Stimulated activated CD8-positive, alpha-beta memory T cell treated with anti-CD3 and anti-CD28 coated beads, Interleukin-15, amount 100 ng/mL, for 1 hour (primary cell): ENCODE data around the gene CSGALNACT2.

Experiments
- DNase-seq: peaks from one replicate; pipeline ENCODE4 v3.0.0-alpha.2; 2020; ENCODE audit warnings: low read depth

Gene CSGALNACT2

DNA sequence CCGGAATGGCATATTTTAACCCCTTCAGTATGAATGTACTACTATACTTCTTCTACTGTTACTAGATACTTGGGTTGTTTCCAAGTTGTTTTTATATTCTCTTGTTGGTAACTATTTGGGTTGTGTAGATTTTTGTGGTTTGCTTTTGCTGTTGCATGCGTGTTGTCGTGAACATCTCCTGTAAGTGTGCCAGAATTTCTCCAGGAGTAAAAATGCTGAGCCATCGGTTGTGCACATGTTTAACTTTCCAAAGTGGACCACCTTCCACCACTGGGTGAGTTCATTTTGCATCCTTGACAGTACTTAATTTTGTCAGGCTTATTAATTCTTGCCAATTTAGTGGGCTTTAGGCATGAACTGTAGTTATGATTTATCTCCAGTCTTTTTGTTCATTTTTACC, 47.9 kb downstream of the CSGALNACT2 start:
- DNase-seq: no peak

DNA sequence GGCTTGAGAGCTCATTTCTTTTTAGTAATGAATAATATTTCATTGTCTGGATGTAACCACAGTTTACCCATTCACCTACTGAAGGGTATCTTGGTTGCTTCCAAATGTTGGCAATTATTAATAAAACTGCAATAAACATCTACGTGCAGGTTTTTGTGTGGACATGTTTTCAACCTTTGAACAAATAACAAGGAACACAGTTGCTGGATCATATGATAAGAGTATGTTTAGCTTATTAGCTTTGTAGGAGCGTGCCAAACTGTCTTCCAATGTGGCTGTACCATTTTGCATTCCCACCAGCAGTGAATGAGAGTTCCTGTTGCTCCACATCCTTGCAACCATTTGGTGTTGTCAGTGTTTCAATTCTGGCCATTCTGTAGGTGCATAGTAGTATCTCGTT, 49.0 kb downstream of the CSGALNACT2 start:
- DNase-seq: no peak

DNA sequence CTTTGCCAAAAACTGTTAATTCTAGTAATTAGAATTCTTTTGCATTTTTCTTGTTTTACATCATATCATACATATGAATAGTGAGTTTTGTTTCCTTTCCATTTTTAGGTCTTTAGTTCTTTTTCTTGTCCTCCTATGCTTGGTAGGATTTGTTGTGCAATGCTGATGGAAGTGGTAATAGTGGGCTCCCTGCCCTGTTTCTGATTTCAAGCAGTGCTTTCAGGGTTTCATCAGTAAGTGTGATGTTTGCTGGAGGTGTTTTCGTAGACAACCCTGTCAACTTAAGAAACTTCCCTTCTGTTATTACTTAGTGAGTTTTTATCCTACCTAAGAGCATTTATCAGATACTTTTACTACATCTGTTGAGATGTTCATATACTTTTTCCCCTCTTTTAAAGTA, 50.5 kb downstream of the CSGALNACT2 start:
- no peak for DNase-seq

GRCh38 chr10:43190289-43190688, 52.0 kb downstream of the CSGALNACT2 start:
- no peak for DNase-seq

DNA sequence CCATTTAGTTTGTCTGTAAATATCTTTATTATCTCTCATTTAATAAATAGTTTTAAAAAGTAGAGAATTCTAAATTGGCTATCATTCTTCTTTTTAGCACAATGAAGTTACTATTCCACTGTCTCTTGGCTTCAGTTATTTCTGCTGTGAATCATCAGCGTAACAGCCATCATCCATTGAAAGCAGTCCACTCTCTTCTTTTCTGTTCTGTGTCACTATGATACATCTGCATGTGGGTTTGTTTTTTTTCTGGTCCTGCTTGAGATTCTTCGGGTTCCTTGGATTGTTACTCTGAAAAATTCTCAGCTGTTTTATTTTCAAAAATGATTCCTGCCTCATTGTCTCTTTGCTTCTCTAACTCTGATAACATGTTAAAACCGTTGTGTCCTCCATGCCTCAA, 52.5 kb downstream of the CSGALNACT2 start:
- DNase-seq: no peak

DNA sequence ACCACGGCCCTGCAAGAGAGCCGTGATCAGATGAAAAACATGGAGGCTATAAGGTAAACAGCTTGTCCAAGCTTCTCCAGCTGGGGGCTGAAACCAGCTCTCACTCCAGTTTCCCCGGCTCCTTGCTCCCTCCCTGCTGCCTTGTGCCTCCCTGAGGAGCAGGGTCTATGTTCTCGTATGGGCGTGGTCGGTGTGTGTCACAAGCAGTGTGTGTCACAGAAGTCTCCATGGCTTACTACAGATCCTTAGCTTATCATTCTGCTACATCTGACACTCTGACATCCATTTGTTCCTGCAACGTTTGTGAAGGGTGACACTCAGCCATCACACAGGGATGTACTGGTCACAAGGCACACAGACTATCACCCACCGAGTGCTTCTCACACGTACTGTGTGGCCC, 54.6 kb downstream of the CSGALNACT2 start:
- no peak for DNase-seq

DNA sequence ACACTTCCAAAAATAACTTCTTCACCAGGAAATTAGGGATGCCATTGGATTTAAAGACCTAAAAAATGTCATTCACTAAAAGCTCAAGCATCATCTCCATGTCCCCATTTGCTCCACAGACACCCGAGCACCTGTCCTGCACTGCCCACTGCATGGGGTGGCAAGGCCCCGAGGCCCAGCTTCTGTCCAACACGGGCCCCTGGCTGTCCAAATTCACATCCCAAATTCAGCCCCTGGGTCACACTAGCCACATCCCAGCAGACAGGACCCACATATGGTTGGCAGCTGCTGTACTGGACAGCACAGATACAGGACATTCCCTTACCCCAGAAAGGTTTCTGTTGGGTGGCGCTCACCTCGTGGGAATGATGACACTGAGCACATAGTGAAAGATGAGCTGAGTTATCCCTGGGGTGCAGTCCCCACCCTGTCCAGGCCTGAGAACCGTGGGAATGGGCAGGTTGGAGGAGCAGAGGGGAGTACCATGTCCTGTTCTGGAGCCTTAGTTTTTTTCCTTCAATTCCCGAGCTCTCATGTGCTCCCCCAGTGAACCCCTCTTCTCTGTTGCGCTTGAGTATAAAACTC, 55.3 kb downstream of the CSGALNACT2 start:
- DNase-seq: no peak

DNA sequence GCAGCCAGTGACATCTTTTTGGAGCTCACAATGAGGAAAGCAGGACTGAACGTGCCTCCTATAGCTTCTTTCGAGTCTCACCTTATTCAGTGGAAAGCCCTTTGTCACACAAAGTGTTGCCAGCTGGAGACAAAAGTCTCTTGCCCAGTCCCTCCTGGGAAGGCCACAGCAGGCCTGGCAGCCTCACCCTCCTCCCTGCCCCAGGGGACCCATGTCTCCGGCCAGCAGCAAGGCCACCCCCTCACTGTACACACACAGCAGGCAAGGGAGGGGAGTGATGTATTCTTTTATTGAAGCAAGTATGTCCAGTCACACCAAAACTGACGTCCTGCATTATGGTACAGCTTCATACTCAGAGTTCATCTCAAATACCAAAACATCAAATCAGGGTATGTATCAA, 56.0 kb downstream of the CSGALNACT2 start:
- no peak for DNase-seq

GRCh38 chr10:43194859-43195258, 56.6 kb downstream of the CSGALNACT2 start:
- no peak for DNase-seq

- no peak for DNase-seq
These were observed 57.3 kb downstream of the CSGALNACT2 start for GRCh38 chr10:43195557-43195956.

GRCh38 chr10:43196131-43196980, 58.1 kb downstream of the CSGALNACT2 start:
- no peak for DNase-seq

DNA sequence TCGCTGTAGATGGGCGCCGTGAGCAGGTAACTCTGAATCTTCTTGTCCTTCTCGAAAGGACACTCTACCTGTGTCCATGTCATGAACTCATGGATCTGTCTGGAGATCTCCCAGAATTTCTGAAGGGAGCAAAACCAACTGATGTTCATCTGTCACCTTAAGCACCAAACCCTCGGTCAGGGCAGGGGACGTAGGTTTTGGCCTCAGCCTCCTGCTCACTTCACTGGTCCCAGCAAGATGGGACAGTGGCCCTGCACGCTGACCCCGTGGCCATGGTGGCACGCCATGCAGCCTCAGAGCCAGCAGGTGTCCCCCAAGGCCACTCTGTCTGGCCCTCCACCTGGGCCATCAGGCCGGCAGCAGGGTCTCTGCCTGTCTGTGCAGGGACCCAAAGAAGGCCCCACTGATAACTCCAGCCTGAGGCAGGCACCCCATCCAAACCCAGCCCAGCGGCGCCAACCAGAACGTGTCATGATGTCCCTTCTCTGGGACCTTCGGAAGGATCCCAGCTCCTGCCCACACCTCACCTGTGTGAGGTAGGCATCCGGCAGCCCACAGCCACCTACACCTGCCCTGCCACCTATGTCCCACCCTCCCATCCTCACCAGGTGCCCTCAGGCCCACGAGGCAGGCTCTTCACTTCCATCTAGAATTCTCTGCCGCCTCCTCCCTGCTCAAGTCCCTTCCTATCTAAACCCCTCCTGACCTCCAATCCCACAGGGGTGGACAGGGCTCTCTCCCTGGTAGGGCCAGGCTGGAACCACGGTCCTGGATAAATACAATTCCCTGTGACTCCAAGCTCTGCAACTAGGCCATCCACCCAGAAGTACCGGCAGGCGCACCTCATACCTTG, 59.0 kb downstream of the CSGALNACT2 start:
- DNase-seq: no peak

- DNase-seq: no peak
These were observed 59.8 kb downstream of the CSGALNACT2 start for GRCh38 chr10:43197834-43198681.

DNA sequence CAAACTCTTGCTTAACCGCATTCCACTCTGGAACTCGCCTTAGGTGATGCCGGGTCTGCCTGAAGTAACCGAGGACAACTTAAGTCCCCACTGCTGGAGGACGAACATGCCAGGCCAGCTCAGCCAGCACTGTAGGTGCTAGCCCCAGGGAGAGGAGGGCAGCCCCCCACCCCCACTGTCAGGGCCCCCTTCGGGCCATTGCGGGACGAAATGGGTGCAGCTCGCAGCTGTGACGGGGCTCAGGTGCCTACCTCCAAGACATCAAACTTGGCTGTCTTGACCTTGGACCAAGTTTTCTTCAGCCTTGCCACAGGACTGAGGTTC, 60.4 kb downstream of the CSGALNACT2 start:
- DNase-seq: no peak

- DNase-seq: no peak
These were observed 60.9 kb downstream of the CSGALNACT2 start for GRCh38 chr10:43199088-43199683.

GRCh38 chr10:43199684-43200537, 61.7 kb downstream of the CSGALNACT2 start:
- DNase-seq: no peak

DNA sequence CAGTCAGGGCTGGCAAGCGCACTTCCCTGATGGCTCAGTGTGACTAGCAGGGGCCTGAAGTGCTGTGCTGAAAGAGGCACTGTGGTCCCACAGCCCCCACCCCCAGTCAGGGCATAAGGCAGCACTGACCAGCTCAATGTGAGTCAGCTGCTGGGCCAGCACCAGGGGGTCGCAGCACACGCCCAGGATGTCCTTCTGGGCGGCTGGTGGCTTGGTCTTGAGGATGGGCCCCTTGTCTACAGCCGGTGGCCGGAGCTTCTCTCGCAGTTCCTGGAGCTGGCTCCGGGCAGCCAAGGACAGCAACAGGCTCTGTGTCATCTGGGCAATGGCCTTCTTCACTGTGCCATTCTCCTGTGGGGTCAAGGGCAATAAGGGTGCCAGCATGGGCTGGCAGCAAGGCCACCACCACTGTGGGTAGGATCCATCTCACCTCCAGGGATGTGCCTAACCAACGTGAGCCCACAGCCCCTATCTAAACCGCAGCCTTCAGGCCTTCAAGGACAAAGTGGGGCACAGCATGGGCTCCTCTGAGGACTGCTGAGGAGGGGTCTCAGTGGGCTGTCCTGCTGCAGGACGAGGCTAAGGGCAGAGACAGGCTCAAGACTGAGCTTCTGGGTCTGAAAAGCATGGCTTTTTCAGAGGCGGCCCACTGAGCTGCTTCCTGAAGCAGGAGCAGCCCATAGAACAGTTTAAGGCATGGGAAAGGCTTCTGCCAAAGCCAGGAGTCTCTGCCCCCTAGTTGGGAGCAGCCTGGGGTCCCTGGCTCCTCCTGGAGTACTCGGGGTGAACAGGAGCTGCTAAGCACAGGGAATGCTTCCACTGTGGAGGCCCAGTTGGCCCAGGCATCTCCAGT, 62.5 kb downstream of the CSGALNACT2 start:
- no peak for DNase-seq

- no peak for DNase-seq
These were observed 63.4 kb downstream of the CSGALNACT2 start for GRCh38 chr10:43201545-43202131.

- DNase-seq: peak; percentile 20
These were observed 64.0 kb downstream of the CSGALNACT2 start for GRCh38 chr10:43202224-43202656.
